ENCODE results near the gene NUDCD3.

DNA sequence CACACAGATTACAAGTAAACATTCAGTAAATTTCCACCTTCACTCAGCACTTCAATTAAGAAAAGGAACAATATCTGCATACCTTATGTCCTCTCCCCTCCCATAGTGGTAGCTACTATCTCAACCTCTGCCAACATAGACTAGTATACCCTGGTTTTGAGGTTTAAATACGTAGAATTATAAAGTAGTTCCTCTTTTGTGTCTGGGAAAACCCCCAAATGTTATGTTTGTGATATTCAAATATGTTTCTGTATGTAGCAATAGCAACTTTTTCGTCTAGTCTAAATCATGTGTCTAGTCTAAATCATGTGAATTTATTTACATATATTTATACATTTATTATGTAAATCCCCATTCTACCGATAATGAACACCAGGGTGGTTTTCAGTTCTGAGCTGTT, 151.9 kb downstream of the NUDCD3 start:
- no peak for TF ChIP-seq POLR2A (IDR thresholded peaks at IDR 0.05; ENCODE audit: control extremely low read depth in 1 of 2, low read depth in 2 of 2, low read length in 2 of 2)
- TF ChIP-seq ATF3 (IDR thresholded peaks at IDR 0.05; ENCODE audit: insufficient read depth, low read depth, low read length): no peak
- no peak for TF ChIP-seq SP1 (IDR thresholded peaks at IDR 0.05; ENCODE audit: low read depth, low read length)
- no peak for TF ChIP-seq MAX (IDR thresholded peaks at IDR 0.05)
- TF ChIP-seq POLR2AphosphoS5 (IDR thresholded peaks at IDR 0.05; ENCODE audit: low read depth, low read length): no peak
- no peak for TF ChIP-seq EP300 (IDR thresholded peaks at IDR 0.05; ENCODE audit: borderline replicate concordance in 1 of 2, low read depth in 2 of 2, low read length in 2 of 2)
- TF ChIP-seq JUN (IDR thresholded peaks at IDR 0.05; ENCODE audit: low read depth, low read length): no peak
- TF ChIP-seq, protein P1, sequence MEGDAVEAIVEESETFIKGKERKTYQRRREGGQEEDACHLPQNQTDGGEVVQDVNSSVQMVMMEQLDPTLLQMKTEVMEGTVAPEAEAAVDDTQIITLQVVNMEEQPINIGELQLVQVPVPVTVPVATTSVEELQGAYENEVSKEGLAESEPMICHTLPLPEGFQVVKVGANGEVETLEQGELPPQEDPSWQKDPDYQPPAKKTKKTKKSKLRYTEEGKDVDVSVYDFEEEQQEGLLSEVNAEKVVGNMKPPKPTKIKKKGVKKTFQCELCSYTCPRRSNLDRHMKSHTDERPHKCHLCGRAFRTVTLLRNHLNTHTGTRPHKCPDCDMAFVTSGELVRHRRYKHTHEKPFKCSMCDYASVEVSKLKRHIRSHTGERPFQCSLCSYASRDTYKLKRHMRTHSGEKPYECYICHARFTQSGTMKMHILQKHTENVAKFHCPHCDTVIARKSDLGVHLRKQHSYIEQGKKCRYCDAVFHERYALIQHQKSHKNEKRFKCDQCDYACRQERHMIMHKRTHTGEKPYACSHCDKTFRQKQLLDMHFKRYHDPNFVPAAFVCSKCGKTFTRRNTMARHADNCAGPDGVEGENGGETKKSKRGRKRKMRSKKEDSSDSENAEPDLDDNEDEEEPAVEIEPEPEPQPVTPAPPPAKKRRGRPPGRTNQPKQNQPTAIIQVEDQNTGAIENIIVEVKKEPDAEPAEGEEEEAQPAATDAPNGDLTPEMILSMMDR (IDR thresholded peaks at IDR 0.05; ENCODE audit: control extremely low read depth in 1 of 3, insufficient read depth in 1 of 3, low read depth in 1 of 3, low read length in 3 of 3): no peak
- no peak for TF ChIP-seq SRF (IDR thresholded peaks at IDR 0.05; ENCODE audit: low read depth, low read length)
- TF ChIP-seq CEBPB (IDR thresholded peaks at IDR 0.05; ENCODE audit: low read depth, low read length): no peak
- TF ChIP-seq RAD21 (IDR thresholded peaks at IDR 0.05 in 1 of 2, conservative IDR thresholded peaks at IDR 0.05 in 1 of 2; ENCODE audit: low read depth in 2 of 2, low read length in 2 of 2): no peak
- TF ChIP-seq, protein P2, sequence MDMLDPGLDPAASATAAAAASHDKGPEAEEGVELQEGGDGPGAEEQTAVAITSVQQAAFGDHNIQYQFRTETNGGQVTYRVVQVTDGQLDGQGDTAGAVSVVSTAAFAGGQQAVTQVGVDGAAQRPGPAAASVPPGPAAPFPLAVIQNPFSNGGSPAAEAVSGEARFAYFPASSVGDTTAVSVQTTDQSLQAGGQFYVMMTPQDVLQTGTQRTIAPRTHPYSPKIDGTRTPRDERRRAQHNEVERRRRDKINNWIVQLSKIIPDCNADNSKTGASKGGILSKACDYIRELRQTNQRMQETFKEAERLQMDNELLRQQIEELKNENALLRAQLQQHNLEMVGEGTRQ (IDR thresholded peaks at IDR 0.05; ENCODE audit: low read length): no peak

All from H1 (cell line).